GM19397 (cell line): ENCODE measurements around the gene FBP1.
"Not testable (repeated sequence)": the region's sequence is repeated elsewhere in the genome, so short reads cannot be mapped to it uniquely, and the experiment has no call there.

Experiments used
- ATAC-seq: cut with Tn5 transposase; IDR thresholded peaks from one replicate; pipeline ENCODE4 v1.9.1; 2021; ENCODE audit warnings: mild to moderate bottlenecking, moderate library complexity; ENCODE audit not compliant: unreplicated experiment

FBP1 gene

GRCh38 chr9:94623253-94623652, 16.1 kb downstream of the FBP1 start:
- no peak for ATAC-seq

- no peak for ATAC-seq
These were observed 17.1 kb downstream of the FBP1 start for GRCh38 chr9:94622087-94622800.

- ATAC-seq: no peak
These were observed 20.3 kb downstream of the FBP1 start for GRCh38 chr9:94619026-94619425.

- no peak for ATAC-seq
These were observed 26.3 kb downstream of the FBP1 start for GRCh38 chr9:94613003-94613402.

GRCh38 chr9:94612071-94612470, 27.2 kb downstream of the FBP1 start:
- ATAC-seq: no peak

- ATAC-seq: no peak
These were observed 27.7 kb downstream of the FBP1 start for GRCh38 chr9:94611638-94612068.

GRCh38 chr9:94610181-94610606, 29.1 kb downstream of the FBP1 start:
- ATAC-seq: no peak

GRCh38 chr9:94607423-94607691, 32.0 kb downstream of the FBP1 start:
- no peak for ATAC-seq

- no peak for ATAC-seq
These were observed 32.5 kb downstream of the FBP1 start for GRCh38 chr9:94606646-94607422.

- no peak for ATAC-seq
These were observed 35.8 kb downstream of the FBP1 start for GRCh38 chr9:94603259-94604160.

- no peak for ATAC-seq
These were observed 36.7 kb downstream of the FBP1 start for GRCh38 chr9:94602666-94603065.

- no peak for ATAC-seq
These were observed 38.6 kb downstream of the FBP1 start for GRCh38 chr9:94600715-94601114.

GRCh38 chr9:94600258-94600657, 39.1 kb downstream of the FBP1 start:
- no peak for ATAC-seq

GRCh38 chr9:94599102-94599501, 40.2 kb downstream of the FBP1 start:
- ATAC-seq: no peak

GRCh38 chr9:94593459-94594345, 45.6 kb downstream of the FBP1 start, which contains the start of gene FBP2:
Gene FBP2 (minus strand): TSS chr9:94593824. CDS start chr9:94593726, 98 bp downstream.
- ATAC-seq: no peak

- ATAC-seq: not testable (repeated sequence)
These were observed 46.6 kb downstream of the FBP1 start for GRCh38 chr9:94592683-94593082.

- no peak for ATAC-seq
These were observed 47.4 kb downstream of the FBP1 start for GRCh38 chr9:94591876-94592275.

- not testable (repeated sequence) for ATAC-seq
These were observed 48.2 kb downstream of the FBP1 start for GRCh38 chr9:94591046-94591545.

- ATAC-seq: no peak
These were observed 50.6 kb downstream of the FBP1 start for GRCh38 chr9:94588681-94589080.

GRCh38 chr9:94586814-94587213, 52.5 kb downstream of the FBP1 start:
- no peak for ATAC-seq
